Measurements from ENCODE around the gene OR1K1. TPM values are rescaled to one million over a fixed set of nuclear protein-coding genes. Genes with fewer than 3 reads are reported as not detected.

Gene OR1K1
- total and polyA plus RNA-seq, 10 donors, result not detected

GRCh38 chr9:122844137-122844536 lies 44.2 kb downstream of the OR1K1 start:
- H3K36me3 ChIP-seq, result peaks cover 2 to 41% (median 19%) of the 10 kb centered on the region in 6 donors
- TF ChIP-seq POLR2AphosphoS5 (IDR thresholded peaks at IDR 0.05) (no peak), CTCF (IDR thresholded peaks at IDR 0.05 in 8 of 11, conservative IDR thresholded peaks at IDR 0.05 in 3 of 11) (no peak), POLR2A (IDR thresholded peaks at IDR 0.05) (no peak)
- no peaks in the 10 kb centered on the region for H3K27me3 ChIP-seq (replicated peaks in 1 of 7)
- H3K9me3 ChIP-seq, result no peaks in the 10 kb centered on the region
- H3K27ac ChIP-seq, result no peak overlapping the region
- H3K4me1 ChIP-seq, result no peaks in the 10 kb centered on the region
- intact Hi-C loops (cut with DNase I; ENCODE audit: low total_unique reads), result no loop called here
- no peak overlapping the region for H3K4me3 ChIP-seq
- WGBS, 5 donors, result 92 to 98% (median 95%) methylated on average over 1 of the region's 1 CpG
- DNase-seq, result no peak

GRCh38 chr9:122845116-122845515 lies 45.2 kb downstream of the OR1K1 start:
- peaks cover 2 to 51% (median 29%) of the 10 kb centered on the region in 6 donors for H3K36me3 ChIP-seq
- no peak overlapping the region for H3K27ac ChIP-seq
- no peaks in the 10 kb centered on the region for H3K27me3 ChIP-seq (replicated peaks in 1 of 7)
- H3K4me3 ChIP-seq, result no peak overlapping the region
- WGBS, 5 donors, result 86 to 95% (median 88%) methylated on average over 3 of the region's 3 CpGs
- H3K9me3 ChIP-seq, result no peaks in the 10 kb centered on the region
- TF ChIP-seq POLR2AphosphoS5 (IDR thresholded peaks at IDR 0.05), result no peak
- TF ChIP-seq CTCF (IDR thresholded peaks at IDR 0.05 in 8 of 11, conservative IDR thresholded peaks at IDR 0.05 in 3 of 11), result no peak
- TF ChIP-seq POLR2A (IDR thresholded peaks at IDR 0.05), result no peak
- no peaks in the 10 kb centered on the region for H3K4me1 ChIP-seq
- intact Hi-C loops (cut with DNase I; ENCODE audit: low total_unique reads), result no loop called here
- DNase-seq, result no peak

- DNase-seq, result no peak
- Histone ChIP-seq H3K9me3 (no peaks in the 10 kb centered on the region), H3K4me3 (no peak overlapping the region), H3K27ac (no peak overlapping the region), H3K27me3 (replicated peaks in 1 of 7) (no peaks in the 10 kb centered on the region), H3K36me3 (peaks cover 2 to 64% (median 40%) of the 10 kb centered on the region in 6 donors), H3K4me1 (no peaks in the 10 kb centered on the region)
- WGBS, 5 donors, result 63 to 77% (median 75%) methylated on average over 5 of the region's 5 CpGs
- TF ChIP-seq POLR2AphosphoS5 (IDR thresholded peaks at IDR 0.05) (no peak), CTCF (IDR thresholded peaks at IDR 0.05 in 8 of 11, conservative IDR thresholded peaks at IDR 0.05 in 3 of 11) (no peak), POLR2A (IDR thresholded peaks at IDR 0.05) (no peak)
- intact Hi-C loops (cut with DNase I; ENCODE audit: low total_unique reads), result no loop called here
Observed at GRCh38 chr9:122846371-122846940, 46.5 kb downstream of the OR1K1 start.

GRCh38 chr9:122848256-122848943 lies 48.5 kb downstream of the OR1K1 start:
- Histone ChIP-seq H3K27ac (no peak overlapping the region), H3K27me3 (replicated peaks in 1 of 7) (no peaks in the 10 kb centered on the region), H3K4me3 (no peak overlapping the region), H3K36me3 (peaks cover 2 to 84% (median 46%) of the 10 kb centered on the region in 6 donors), H3K4me1 (no peaks in the 10 kb centered on the region), H3K9me3 (no peaks in the 10 kb centered on the region)
- DNase-seq, result no peak
- WGBS, 5 donors, result 66 to 94% (median 90%) methylated on average over 2 of the region's 2 CpGs
- intact Hi-C loops (cut with DNase I; ENCODE audit: low total_unique reads), result no loop called here
- no peak for TF ChIP-seq POLR2AphosphoS5 (IDR thresholded peaks at IDR 0.05)
- no peak for TF ChIP-seq CTCF (IDR thresholded peaks at IDR 0.05 in 8 of 11, conservative IDR thresholded peaks at IDR 0.05 in 3 of 11)
- TF ChIP-seq POLR2A (IDR thresholded peaks at IDR 0.05), result no peak
